ENCODE data around the gene ARID1B.

GRCh38 chr6:157225575-157225995 is 448.4 kb downstream of the ARID1B start:
- TF ChIP-seq CTCF (IDR thresholded peaks at IDR 0.05) (no peak), POLR2A (IDR thresholded peaks at IDR 0.05) (no peak)

All from prostate gland (tissue), 2 donors.